GM23338 (cell line): ENCODE measurements around the gene CPSF7. TPM values are rescaled to one million over a fixed set of nuclear protein-coding genes. Genes with fewer than 3 reads are reported as not detected.

Experiments
- ATAC-seq: fragments of 200-7000 bp; cut with Tn5 transposase; 3 replicates; pipeline ENCODE4 v1.9.1; 2020
- DNase-seq: peaks from one replicate; pipeline ENCODE4 v3.0.0-alpha.2; 2015; ENCODE audit warnings: low spot score
- H2AFZ ChIP-seq: fragments of 200-600 bp; sonication (generic); 2 replicates; pipeline ENCODE4 v1.8.0; 2016; ENCODE audit warnings: antibody characterized with exemption, mild to moderate bottlenecking, moderate library complexity
- H3F3A ChIP-seq: fragments of 200-600 bp; sonication (generic); replicated peaks from 2 replicates; pipeline ENCODE4 v1.8.0; 2017; ENCODE audit warnings: antibody characterized with exemption, mixed run types, low read depth
- H3K27ac ChIP-seq: fragments of 200-600 bp; sonication (generic); 2 replicates; pipeline ENCODE4 v1.6.1; 2016; ENCODE audit warnings: low read depth
- H3K27me3 ChIP-seq: fragments of 200-600 bp; sonication (generic); 2 replicates; pipeline ENCODE4 v1.8.0; 2016; ENCODE audit warnings: mild to moderate bottlenecking, mixed run types, moderate library complexity; ENCODE audit not compliant: insufficient read depth
- H3K36me3 ChIP-seq: fragments of 200-600 bp; sonication (generic); 2 replicates; pipeline ENCODE4 v1.8.0; 2016; ENCODE audit warnings: mild to moderate bottlenecking; ENCODE audit not compliant: insufficient read depth
- H3K4me1 ChIP-seq: fragments of 200-600 bp; sonication (generic); 2 replicates; pipeline ENCODE4 v1.8.0; 2016; ENCODE audit warnings: mild to moderate bottlenecking, moderate library complexity; ENCODE audit not compliant: insufficient read depth
- H3K4me2 ChIP-seq: fragments of 200-600 bp; sonication (generic); 2 replicates; pipeline ENCODE4 v1.7.1; 2017; ENCODE audit warnings: mixed run types
- H3K4me3 ChIP-seq: fragments of 200-600 bp; sonication (generic); 2 replicates; pipeline ENCODE4 v1.6.1; 2016; ENCODE audit warnings: mixed run types
- H3K79me2 ChIP-seq: fragments of 200-600 bp; sonication (generic); replicated peaks from 2 replicates; pipeline ENCODE4 v1.8.0; 2017; ENCODE audit warnings: mild to moderate bottlenecking; ENCODE audit not compliant: insufficient read depth
- H3K9me2 ChIP-seq: fragments of 200-600 bp; sonication (generic); 2 replicates; pipeline ENCODE4 v1.8.0; 2017; ENCODE audit not compliant: insufficient read depth
- H4K20me1 ChIP-seq: fragments of 200-600 bp; sonication (generic); replicated peaks from 2 replicates; pipeline ENCODE4 v1.8.0; 2017; ENCODE audit warnings: mild to moderate bottlenecking; ENCODE audit not compliant: insufficient read depth
- H3K27ac Mint-ChIP-seq: 2 replicates; pipeline ENCODE4 v1.8.0; 2020; ENCODE audit warnings: inconsistent platforms, mild to moderate bottlenecking, moderate library complexity, mixed read lengths
- H3K27me3 Mint-ChIP-seq: 3 replicates; pipeline ENCODE4 v1.8.0; 2022; ENCODE audit warnings: low read depth, mild to moderate bottlenecking, moderate library complexity, mixed read lengths, inconsistent platforms; ENCODE audit not compliant: insufficient read depth, poor library complexity
- H3K36me3 Mint-ChIP-seq: 3 replicates; pipeline ENCODE4 v1.8.0; 2021; ENCODE audit warnings: low read depth, mild to moderate bottlenecking, inconsistent platforms, moderate library complexity, mixed read lengths
- H3K4me1 Mint-ChIP-seq: 3 replicates; pipeline ENCODE4 v1.8.0; 2020; ENCODE audit warnings: mild to moderate bottlenecking, inconsistent platforms, mixed read lengths
- H3K4me3 Mint-ChIP-seq: 3 replicates; pipeline ENCODE4 v1.8.0; 2021; ENCODE audit warnings: moderate library complexity, mild to moderate bottlenecking, inconsistent platforms, mixed read lengths
- H3K9me3 Mint-ChIP-seq: 3 replicates; pipeline ENCODE4 v1.8.0; 2020; ENCODE audit warnings: moderate library complexity, mild to moderate bottlenecking, inconsistent platforms, mixed read lengths
- CTCF ChIP-seq, 2 experiments: fragments of 200-600 bp in 1 of 2; sonication (generic) in 1 of 2; conservative IDR thresholded peaks; 2 replicates each; pipeline versions ENCODE4 v1.5.1 to v1.6.1; 2016 to 2017; ENCODE audit warnings: antibody characterized with exemption in 2 of 2, low read depth in 2 of 2, mild to moderate bottlenecking in 2 of 2, moderate library complexity in 1 of 2
- ETS1 ChIP-seq: IDR thresholded peaks from 2 replicates; pipeline ENCODE4 v1.6.1; 2016; ENCODE audit warnings: antibody characterized with exemption
- EZH2 ChIP-seq: fragments of 200-600 bp; sonication (generic); IDR thresholded peaks from one replicate; pipeline ENCODE4 v1.8.0; 2017; ENCODE audit warnings: antibody characterized with exemption, mild to moderate bottlenecking, low read depth; ENCODE audit not compliant: unreplicated experiment
- EZH2phosphoT487 ChIP-seq: fragments of 200-600 bp; sonication (generic); IDR thresholded peaks from one replicate; pipeline ENCODE4 v1.8.1; 2018; ENCODE audit warnings: antibody characterized with exemption; ENCODE audit not compliant: unreplicated experiment
- POLR2AphosphoS5 ChIP-seq: IDR thresholded peaks from 2 replicates; pipeline ENCODE4 v1.6.1; 2016; ENCODE audit warnings: antibody characterized with exemption, low read depth
- REST ChIP-seq: IDR thresholded peaks from one replicate; pipeline ENCODE4 v1.6.1; 2018; ENCODE audit warnings: antibody characterized with exemption; ENCODE audit not compliant: unreplicated experiment
- STAT1 ChIP-seq: IDR thresholded peaks from one replicate; pipeline ENCODE4 v1.6.1; 2016; ENCODE audit warnings: antibody characterized with exemption; ENCODE audit not compliant: unreplicated experiment
- ZNF331 ChIP-seq: fragments of 250-450 bp; sonication (Bioruptor Pico); IDR thresholded peaks from 2 replicates; pipeline ENCODE4 v1.5.0; 2020; ENCODE audit warnings: low read depth, mild to moderate bottlenecking, moderate library complexity
- polyA plus RNA-seq: library from polyadenylated mRNA; unstranded; fragments of >200 nt; fragmentation: Nextera tagmentation; extraction: Ambion mirVana; gene quantifications from 2 replicates; pipeline ENCODE4 v1.2.1, GENCODE V29; 2016
- total RNA-seq: library from RNA; depleted of rRNA; stranded (reverse); fragments of >200 nt; shearing (Covaris generic); gene quantifications from 2 replicates; pipeline ENCODE4 v1.2.3, GENCODE V29; 2014

Gene CPSF7
- total and polyA plus RNA-seq, 2 experiments from 2014 or later = 27.4 to 60.6 TPM

- TF ChIP-seq EZH2phosphoT487 (no peak), EZH2 (no peak), ZNF331 (CRISPR knock-in tag) (no peak), POLR2AphosphoS5 (no peak), ETS1 (no peak), REST (no peak)
Observed at GRCh38 chr11:61453695-61454094, 23.9 kb upstream of the CPSF7 start (continued).

GRCh38 chr11:61452825-61453224, 23.1 kb upstream of the CPSF7 start:
- no peak for TF ChIP-seq CTCF (conservative IDR thresholded peaks at IDR 0.05; ENCODE audit: low read depth in 2 of 2)
- TF ChIP-seq REST = no peak
- TF ChIP-seq EZH2 = no peak
- no peak for TF ChIP-seq STAT1
- Mint-ChIP-seq H3K4me1 (no peaks in the 10 kb centered on the region), H3K9me3 (no peaks in the 10 kb centered on the region), H3K27me3 (peaks cover 5% of the 10 kb centered on the region), H3K36me3 (peaks cover 18% of the 10 kb centered on the region), H3K27ac (no peak overlapping the region), H3K4me3 (no peak overlapping the region)
- Histone ChIP-seq H3K79me2 (no peaks in the 10 kb centered on the region), H3K36me3 (no peaks in the 10 kb centered on the region; the same call in 1 of the 2 replicates), H2AFZ (no peak overlapping the region), H3K27me3 (no peaks in the 10 kb centered on the region), H3K4me1 (no peaks in the 10 kb centered on the region), H3K9me2 (no peaks in the 10 kb centered on the region), H4K20me1 (peaks cover 7% of the 10 kb centered on the region; the same call in 1 of the 2 replicates), H3K4me3 (no peak overlapping the region), H3K27ac (no peak overlapping the region), H3F3A (0 out of 2 replicates have a peak, but pooled peaks cover 3% of the 10 kb centered on the region), H3K4me2 (no peak overlapping the region)
- ATAC-seq (no peak), DNase-seq (no peak)
